ENCODE measurements around the gene LMCD1. TPM values are rescaled to one million over a fixed set of nuclear protein-coding genes. Genes with fewer than 3 reads are reported as not detected.
A peak's percentile ranks its signal among the peaks of the same experiment; 100 is the strongest.

LMCD1 gene
- total RNA-seq, 1 donor from 2014 or later, result 69.0 TPM

DNA sequence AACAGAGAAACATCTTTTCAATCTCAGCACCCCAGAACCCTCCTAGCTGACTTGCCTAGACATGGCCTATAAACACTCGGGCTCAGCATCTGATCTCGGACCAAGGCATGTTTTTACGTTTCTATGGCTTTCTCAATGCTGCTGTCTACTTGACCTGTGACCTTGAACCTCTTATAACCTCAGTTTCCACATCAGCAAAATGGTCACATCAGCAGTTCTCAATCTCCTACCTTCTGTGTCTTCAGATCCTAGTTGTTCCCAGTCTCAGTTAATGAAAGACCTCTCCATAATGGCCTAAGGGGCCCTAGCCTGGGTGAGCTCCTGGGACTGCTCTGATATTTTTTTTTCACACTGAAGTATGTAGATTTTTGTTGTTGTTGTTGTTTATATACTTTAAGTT, 103.4 kb downstream of the LMCD1 start:
- TF ChIP-seq, protein P1, sequence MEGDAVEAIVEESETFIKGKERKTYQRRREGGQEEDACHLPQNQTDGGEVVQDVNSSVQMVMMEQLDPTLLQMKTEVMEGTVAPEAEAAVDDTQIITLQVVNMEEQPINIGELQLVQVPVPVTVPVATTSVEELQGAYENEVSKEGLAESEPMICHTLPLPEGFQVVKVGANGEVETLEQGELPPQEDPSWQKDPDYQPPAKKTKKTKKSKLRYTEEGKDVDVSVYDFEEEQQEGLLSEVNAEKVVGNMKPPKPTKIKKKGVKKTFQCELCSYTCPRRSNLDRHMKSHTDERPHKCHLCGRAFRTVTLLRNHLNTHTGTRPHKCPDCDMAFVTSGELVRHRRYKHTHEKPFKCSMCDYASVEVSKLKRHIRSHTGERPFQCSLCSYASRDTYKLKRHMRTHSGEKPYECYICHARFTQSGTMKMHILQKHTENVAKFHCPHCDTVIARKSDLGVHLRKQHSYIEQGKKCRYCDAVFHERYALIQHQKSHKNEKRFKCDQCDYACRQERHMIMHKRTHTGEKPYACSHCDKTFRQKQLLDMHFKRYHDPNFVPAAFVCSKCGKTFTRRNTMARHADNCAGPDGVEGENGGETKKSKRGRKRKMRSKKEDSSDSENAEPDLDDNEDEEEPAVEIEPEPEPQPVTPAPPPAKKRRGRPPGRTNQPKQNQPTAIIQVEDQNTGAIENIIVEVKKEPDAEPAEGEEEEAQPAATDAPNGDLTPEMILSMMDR (conservative IDR thresholded peaks at IDR 0.05; ENCODE audit: low read depth, low read length), result no peak
- no peak for DNase-seq (ENCODE audit: low read depth)
- no peak overlapping the region for H3K4me3 ChIP-seq (ENCODE audit: low read depth, low read length)

GRCh38 chr3:8606701-8607231, 105.1 kb downstream of the LMCD1 start:
- H3K4me3 ChIP-seq (ENCODE audit: low read depth, low read length), result no peak overlapping the region
- DNase-seq (ENCODE audit: low read depth), result no peak
- TF ChIP-seq, protein P1 (conservative IDR thresholded peaks at IDR 0.05; ENCODE audit: low read depth, low read length), result no peak

GRCh38 chr3:8607234-8608040, 105.8 kb downstream of the LMCD1 start:
- no peak overlapping the region for H3K4me3 ChIP-seq (ENCODE audit: low read depth, low read length)
- DNase-seq (ENCODE audit: low read depth), result no peak
- TF ChIP-seq, protein P1 (conservative IDR thresholded peaks at IDR 0.05; ENCODE audit: low read depth, low read length), result peak; percentile 80

- H3K4me3 ChIP-seq (ENCODE audit: low read depth, low read length), result no peak overlapping the region
- no peak for DNase-seq (ENCODE audit: low read depth)
- TF ChIP-seq, protein P1 (conservative IDR thresholded peaks at IDR 0.05; ENCODE audit: low read depth, low read length), result no peak
Observed at GRCh38 chr3:8608041-8608790, 106.6 kb downstream of the LMCD1 start.

DNA sequence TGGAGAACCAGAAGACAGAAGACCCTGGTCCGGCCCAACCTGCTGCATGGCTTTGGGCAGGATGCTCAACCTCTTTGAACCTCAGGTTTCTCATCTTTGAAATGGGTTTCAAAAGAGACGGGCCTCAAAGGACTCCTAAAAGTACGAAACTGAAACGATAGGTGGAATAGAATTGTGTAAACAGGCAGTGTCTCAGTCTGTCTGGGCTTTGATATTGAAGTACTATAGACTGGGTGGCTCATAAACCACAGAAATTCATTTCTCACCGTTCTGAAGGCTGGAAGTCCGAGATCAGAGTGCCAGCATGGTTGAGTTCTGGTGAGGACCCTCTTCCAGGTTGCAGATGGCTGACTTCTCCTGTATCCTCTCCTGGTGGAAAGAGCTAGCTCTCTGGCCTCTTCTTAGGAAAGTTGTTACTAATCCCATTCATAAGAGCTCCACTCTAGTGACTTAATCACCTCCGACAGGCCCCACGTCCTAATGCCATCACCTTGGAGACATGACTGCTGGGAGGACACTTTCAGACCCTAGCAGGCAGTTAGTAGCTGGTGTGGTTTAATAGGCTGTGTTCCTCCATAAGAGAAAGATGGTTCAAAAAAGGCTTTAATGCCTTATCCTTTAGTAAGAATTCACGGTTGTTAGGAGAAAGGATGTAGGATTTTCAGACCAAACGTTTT, 107.3 kb downstream of the LMCD1 start:
- no peak for DNase-seq (ENCODE audit: low read depth)
- no peak overlapping the region for H3K4me3 ChIP-seq (ENCODE audit: low read depth, low read length)
- TF ChIP-seq, protein P1 (conservative IDR thresholded peaks at IDR 0.05; ENCODE audit: low read depth, low read length), result no peak

DNA sequence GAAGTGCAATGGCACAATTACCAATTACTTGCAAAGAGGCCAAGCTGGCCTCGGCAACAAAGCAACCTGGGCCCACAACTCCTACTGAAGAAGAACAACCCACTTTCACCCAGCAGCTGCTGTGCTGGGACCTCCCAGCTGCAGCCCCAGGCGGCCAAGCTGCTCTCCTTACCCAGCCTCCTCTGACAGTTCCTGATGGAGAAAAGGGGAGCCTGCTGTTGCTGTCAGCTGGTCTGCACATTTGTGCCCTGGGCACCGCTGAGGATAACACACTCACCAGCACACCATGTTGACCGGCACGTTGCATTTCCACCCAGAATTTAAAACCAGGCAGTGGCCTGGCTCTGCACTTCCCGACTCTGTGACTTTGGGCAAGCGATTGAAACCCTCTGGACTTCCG, 109.3 kb downstream of the LMCD1 start:
- no peak overlapping the region for H3K4me3 ChIP-seq (ENCODE audit: low read depth, low read length)
- TF ChIP-seq, protein P1 (conservative IDR thresholded peaks at IDR 0.05; ENCODE audit: low read depth, low read length), result no peak
- no peak for DNase-seq (ENCODE audit: low read depth)

All from epithelial cell of proximal tubule (primary cell).